Prostate gland (tissue), 2 donors: Measurements from ENCODE around the gene FANCB.

ENCODE experiments used
- POLR2A ChIP-seq: fragments of 450-650 bp; IDR thresholded peaks from one replicate; pipeline ENCODE4 v1.6.1; 2016; ENCODE audit warnings: antibody characterized with exemption, mild to moderate bottlenecking
- TF ChIP-seq, protein P1 (sequence below), 4 experiments: fragments of 200-600 bp in 2 of 4; fragments of 450-650 bp in 2 of 4; sonication (generic) in 2 of 4; IDR thresholded peaks; 1 replicate in 3 of 4; 2 replicates in 1 of 4; pipeline ENCODE4 v1.5.1; 2016 to 2019; ENCODE audit warnings: antibody characterized with exemption in 4 of 4, mild to moderate bottlenecking in 2 of 4, moderate library complexity in 2 of 4

DNA sequence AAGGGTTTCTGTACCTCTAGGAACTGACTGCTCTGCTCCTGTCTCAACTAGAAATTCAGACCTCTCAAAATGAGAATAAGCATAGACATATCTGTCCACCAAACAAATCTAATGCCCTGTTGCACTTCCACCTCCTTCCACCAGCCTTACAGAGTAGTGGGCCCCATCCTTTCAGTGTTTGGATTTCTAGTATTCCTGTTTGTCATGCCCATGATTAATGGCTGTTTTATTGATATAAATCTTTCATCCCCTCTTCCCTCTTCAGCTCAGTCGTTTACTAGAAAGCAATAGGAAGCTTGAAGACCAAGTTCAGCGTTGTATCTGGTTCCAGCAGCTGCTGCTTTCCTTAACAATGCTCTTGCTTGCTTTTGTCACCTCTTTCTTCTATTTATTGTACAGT, 46.5 kb upstream of the FANCB start:
- TF ChIP-seq, protein P1, sequence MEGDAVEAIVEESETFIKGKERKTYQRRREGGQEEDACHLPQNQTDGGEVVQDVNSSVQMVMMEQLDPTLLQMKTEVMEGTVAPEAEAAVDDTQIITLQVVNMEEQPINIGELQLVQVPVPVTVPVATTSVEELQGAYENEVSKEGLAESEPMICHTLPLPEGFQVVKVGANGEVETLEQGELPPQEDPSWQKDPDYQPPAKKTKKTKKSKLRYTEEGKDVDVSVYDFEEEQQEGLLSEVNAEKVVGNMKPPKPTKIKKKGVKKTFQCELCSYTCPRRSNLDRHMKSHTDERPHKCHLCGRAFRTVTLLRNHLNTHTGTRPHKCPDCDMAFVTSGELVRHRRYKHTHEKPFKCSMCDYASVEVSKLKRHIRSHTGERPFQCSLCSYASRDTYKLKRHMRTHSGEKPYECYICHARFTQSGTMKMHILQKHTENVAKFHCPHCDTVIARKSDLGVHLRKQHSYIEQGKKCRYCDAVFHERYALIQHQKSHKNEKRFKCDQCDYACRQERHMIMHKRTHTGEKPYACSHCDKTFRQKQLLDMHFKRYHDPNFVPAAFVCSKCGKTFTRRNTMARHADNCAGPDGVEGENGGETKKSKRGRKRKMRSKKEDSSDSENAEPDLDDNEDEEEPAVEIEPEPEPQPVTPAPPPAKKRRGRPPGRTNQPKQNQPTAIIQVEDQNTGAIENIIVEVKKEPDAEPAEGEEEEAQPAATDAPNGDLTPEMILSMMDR (IDR thresholded peaks at IDR 0.05): no peak
- TF ChIP-seq POLR2A: no peak
